Nucleus accumbens (tissue), 56 donors: ENCODE measurements around the gene ATG13.
"Not testable (repeated sequence)": the region's sequence is repeated elsewhere in the genome, so short reads cannot be mapped to it uniquely, and the experiment has no call there.

ENCODE experiments used
- DNase-seq, 56 donors: peaks; one replicate each; lab custom pipeline; 2025; lab: John Stamatoyannopoulos, UW

Gene ATG13

GRCh38 chr11:46640036-46640788, 22.9 kb downstream of the ATG13 start:
- DNase-seq: no peak

- DNase-seq: no peak
Measured at GRCh38 chr11:46641639-46642038, 24.3 kb downstream of the ATG13 start.

- no peak for DNase-seq
Measured at GRCh38 chr11:46642627-46643335, 25.4 kb downstream of the ATG13 start.

GRCh38 chr11:46643531-46643930, 26.2 kb downstream of the ATG13 start:
- no peak for DNase-seq

- DNase-seq: no peak
Measured at GRCh38 chr11:46643986-46644385, 26.6 kb downstream of the ATG13 start.

GRCh38 chr11:46649180-46649738, 31.9 kb downstream of the ATG13 start:
- DNase-seq: peak in 46 of 56 donors; percentile 4 to 85 (median 50)

GRCh38 chr11:46655631-46656030, 38.3 kb downstream of the ATG13 start:
- no peak for DNase-seq

GRCh38 chr11:46657186-46657585, 39.8 kb downstream of the ATG13 start:
- no peak for DNase-seq

GRCh38 chr11:46658259-46658658, 40.9 kb downstream of the ATG13 start:
- DNase-seq: no peak

- DNase-seq: peak in 1 of 56 donors; percentile 25
Measured at GRCh38 chr11:46659908-46660307, 42.6 kb downstream of the ATG13 start.

GRCh38 chr11:46661836-46662235, 44.5 kb downstream of the ATG13 start:
- no peak for DNase-seq

- no peak for DNase-seq
Measured at GRCh38 chr11:46662366-46662765, 45.0 kb downstream of the ATG13 start.

GRCh38 chr11:46663277-46663940, 46.1 kb downstream of the ATG13 start:
- peak in 6 of 56 donors; percentile 16 to 59 (median 39) for DNase-seq

GRCh38 chr11:46664612-46665011, 47.3 kb downstream of the ATG13 start:
- no peak for DNase-seq

GRCh38 chr11:46665356-46665755, 48.0 kb downstream of the ATG13 start:
- no peak for DNase-seq

- no peak for DNase-seq
Measured at GRCh38 chr11:46666516-46666915, 49.2 kb downstream of the ATG13 start.

- peak in 3 of 56 donors; percentile 23 to 41 (median 24) for DNase-seq
Measured at GRCh38 chr11:46667043-46667481, 49.7 kb downstream of the ATG13 start.

- no peak for DNase-seq
Measured at GRCh38 chr11:46668480-46669085, 51.2 kb downstream of the ATG13 start.

- DNase-seq: peak in 3 of 56 donors; percentile 18 to 19 (median 19)
Measured at GRCh38 chr11:46669711-46670139, 52.4 kb downstream of the ATG13 start.

- not testable (repeated sequence) for DNase-seq
Measured at GRCh38 chr11:46670521-46670920, 53.2 kb downstream of the ATG13 start.

GRCh38 chr11:46671958-46672315, 54.6 kb downstream of the ATG13 start:
- DNase-seq: no peak
